Hepatocyte (in vitro differentiated cells): ENCODE measurements around the gene KIRREL2.

Source experiments
- EZH2 ChIP-seq: fragments of 200-600 bp; sonication (generic); IDR thresholded peaks from 2 replicates; pipeline ENCODE4 v1.6.1; 2016; ENCODE audit warnings: antibody characterized with exemption, mild to moderate bottlenecking, borderline replicate concordance
- EZH2phosphoT487 ChIP-seq: fragments of 200-600 bp; sonication (generic); IDR thresholded peaks from one replicate; pipeline ENCODE4 v1.6.1; 2018; ENCODE audit warnings: antibody characterized with exemption, mild to moderate bottlenecking, low read depth, moderate library complexity; ENCODE audit not compliant: unreplicated experiment, severe bottlenecking
- TF ChIP-seq, protein P1 (sequence below): fragments of 200-600 bp; sonication (generic); IDR thresholded peaks from 2 replicates; pipeline ENCODE4 v1.5.1; 2016; ENCODE audit warnings: antibody characterized with exemption, mild to moderate bottlenecking; ENCODE audit not compliant: poor library complexity

DNA sequence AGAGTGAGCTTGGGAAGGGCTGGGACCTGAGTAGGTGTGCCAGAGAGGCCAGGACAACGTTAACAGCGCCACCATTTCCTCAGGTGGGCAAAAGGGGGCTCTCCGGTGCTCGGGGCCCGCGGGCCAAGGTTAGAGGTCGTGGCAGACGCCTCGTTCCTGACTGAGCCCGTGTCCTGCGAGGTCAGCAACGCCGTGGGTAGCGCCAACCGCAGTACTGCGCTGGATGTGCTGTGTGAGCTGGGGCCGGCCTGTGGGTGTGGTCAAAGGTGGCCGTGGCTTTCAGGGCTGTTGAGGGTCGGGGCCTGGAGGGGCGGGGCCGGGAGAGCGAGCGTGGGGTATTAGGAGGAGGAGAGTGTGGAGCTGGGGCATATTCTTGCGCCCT lies 3.7 kb downstream of the KIRREL2 start:
- TF ChIP-seq, protein P1, sequence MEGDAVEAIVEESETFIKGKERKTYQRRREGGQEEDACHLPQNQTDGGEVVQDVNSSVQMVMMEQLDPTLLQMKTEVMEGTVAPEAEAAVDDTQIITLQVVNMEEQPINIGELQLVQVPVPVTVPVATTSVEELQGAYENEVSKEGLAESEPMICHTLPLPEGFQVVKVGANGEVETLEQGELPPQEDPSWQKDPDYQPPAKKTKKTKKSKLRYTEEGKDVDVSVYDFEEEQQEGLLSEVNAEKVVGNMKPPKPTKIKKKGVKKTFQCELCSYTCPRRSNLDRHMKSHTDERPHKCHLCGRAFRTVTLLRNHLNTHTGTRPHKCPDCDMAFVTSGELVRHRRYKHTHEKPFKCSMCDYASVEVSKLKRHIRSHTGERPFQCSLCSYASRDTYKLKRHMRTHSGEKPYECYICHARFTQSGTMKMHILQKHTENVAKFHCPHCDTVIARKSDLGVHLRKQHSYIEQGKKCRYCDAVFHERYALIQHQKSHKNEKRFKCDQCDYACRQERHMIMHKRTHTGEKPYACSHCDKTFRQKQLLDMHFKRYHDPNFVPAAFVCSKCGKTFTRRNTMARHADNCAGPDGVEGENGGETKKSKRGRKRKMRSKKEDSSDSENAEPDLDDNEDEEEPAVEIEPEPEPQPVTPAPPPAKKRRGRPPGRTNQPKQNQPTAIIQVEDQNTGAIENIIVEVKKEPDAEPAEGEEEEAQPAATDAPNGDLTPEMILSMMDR: no peak
- TF ChIP-seq EZH2 (no peak), EZH2phosphoT487 (no peak)
